GM10248 (cell line): Measurements from ENCODE around the gene TREM2.

ENCODE experiments used
- CTCF ChIA-PET: fragments of 300-600 bp; sonication (Branson Sonifier 250); formaldehyde crosslinking; extraction: SDS; loops from one replicate; lab custom pipeline; 2021; ENCODE audit warnings: antibody characterized with exemption; lab: Yijun Ruan, JAX
- POLR2A ChIA-PET: fragments of 350-650 bp; sonication (Branson Sonifier 250); formaldehyde crosslinking; extraction: SDS; loops from one replicate; lab custom pipeline; 2020; ENCODE audit warnings: antibody characterized with exemption; lab: Yijun Ruan, JAX
- DNase-seq: peaks from one replicate; pipeline ENCODE4 v3.0.0; 2012; ENCODE audit errors: extremely low spot score
- TF ChIP-seq, protein P1 (sequence below): IDR thresholded peaks from 2 replicates; pipeline ENCODE4 v1.5.1; 2012; ENCODE audit warnings: mild to moderate bottlenecking, low read depth; ENCODE audit errors: extremely low read depth, missing control alignments, control extremely low read depth

Gene TREM2

GRCh38 chr6:41186031-41186562, 23.2 kb upstream of the TREM2 start:
- TF ChIP-seq, protein P1, sequence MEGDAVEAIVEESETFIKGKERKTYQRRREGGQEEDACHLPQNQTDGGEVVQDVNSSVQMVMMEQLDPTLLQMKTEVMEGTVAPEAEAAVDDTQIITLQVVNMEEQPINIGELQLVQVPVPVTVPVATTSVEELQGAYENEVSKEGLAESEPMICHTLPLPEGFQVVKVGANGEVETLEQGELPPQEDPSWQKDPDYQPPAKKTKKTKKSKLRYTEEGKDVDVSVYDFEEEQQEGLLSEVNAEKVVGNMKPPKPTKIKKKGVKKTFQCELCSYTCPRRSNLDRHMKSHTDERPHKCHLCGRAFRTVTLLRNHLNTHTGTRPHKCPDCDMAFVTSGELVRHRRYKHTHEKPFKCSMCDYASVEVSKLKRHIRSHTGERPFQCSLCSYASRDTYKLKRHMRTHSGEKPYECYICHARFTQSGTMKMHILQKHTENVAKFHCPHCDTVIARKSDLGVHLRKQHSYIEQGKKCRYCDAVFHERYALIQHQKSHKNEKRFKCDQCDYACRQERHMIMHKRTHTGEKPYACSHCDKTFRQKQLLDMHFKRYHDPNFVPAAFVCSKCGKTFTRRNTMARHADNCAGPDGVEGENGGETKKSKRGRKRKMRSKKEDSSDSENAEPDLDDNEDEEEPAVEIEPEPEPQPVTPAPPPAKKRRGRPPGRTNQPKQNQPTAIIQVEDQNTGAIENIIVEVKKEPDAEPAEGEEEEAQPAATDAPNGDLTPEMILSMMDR, result no peak
- CTCF ChIA-PET, result interaction anchor here (0.7 to 2.5 kb wide), 4 partner anchors 15 to 133 kb away, joined by 3 to 5 read pairs (median 3); partner anchors contain the start of gene TREML2
- DNase-seq, result no peak
- POLR2A ChIA-PET, result no interaction called here

- CTCF ChIA-PET, result interaction anchor here (1.2 to 1.3 kb wide), 2 partner anchors 16 kb away, joined by 3 read pairs; partner anchors contain the start of gene TREML2
- no peak for DNase-seq
- TF ChIP-seq, protein P1, result no peak
- POLR2A ChIA-PET, result no interaction called here
Observed at GRCh38 chr6:41184761-41185160, 21.8 kb upstream of the TREM2 start.

DNA sequence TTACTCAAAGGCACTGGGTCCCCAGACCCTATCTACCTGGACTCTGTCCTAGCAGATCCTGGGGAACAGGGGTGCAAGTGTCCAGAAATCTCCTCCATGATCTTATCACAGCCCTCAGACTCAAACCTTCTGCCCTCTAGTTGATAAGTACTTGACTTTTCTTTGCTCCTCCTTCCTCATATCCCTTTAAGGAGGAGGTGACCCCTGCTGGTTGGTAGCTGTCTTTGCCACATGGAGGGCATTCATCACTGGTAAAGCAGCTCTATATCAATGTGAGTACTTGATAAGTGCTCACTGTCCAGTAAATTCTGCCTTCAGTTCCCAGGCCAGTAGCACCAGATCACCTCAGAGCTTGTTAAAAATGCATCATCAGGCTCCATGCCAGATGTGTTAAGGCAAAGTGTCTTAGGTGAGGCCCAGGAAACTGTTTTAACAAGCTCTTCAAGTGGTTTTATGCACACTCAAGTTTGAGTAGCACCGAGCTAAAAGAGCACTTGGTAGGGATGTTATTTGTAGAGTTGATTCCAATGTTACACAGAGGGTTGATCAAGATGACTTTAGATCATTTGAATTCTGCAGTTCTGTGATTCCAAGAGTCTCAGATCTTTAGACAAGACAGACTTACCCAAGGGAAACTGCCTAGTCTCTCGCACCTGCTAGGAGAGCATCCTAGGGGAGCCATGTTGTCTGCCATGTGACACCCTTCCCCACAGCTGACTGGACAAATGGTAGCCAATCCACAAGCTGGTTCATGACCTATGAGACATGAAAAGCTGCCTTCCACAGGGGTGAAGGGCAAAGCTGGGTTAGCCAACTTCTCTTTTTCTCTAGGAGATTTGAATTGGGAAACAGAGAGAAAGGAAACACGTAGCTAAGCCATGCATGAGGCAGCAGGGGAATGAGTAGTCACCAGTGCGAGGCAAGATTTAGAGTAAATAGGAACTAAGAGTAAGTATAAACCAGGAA, 19.4 kb upstream of the TREM2 start:
- TF ChIP-seq, protein P1, result peak; percentile 45
- peak; percentile 55 for DNase-seq
- POLR2A ChIA-PET, result no interaction called here
- CTCF ChIA-PET, result interaction anchor here (0.7 to 3.5 kb wide), 23 partner anchors 8 to 279 kb away, joined by 3 to 25 read pairs (median 4); partner anchors contain the start of genes NFYA, OARD1, TREML2 and TREML4

DNA sequence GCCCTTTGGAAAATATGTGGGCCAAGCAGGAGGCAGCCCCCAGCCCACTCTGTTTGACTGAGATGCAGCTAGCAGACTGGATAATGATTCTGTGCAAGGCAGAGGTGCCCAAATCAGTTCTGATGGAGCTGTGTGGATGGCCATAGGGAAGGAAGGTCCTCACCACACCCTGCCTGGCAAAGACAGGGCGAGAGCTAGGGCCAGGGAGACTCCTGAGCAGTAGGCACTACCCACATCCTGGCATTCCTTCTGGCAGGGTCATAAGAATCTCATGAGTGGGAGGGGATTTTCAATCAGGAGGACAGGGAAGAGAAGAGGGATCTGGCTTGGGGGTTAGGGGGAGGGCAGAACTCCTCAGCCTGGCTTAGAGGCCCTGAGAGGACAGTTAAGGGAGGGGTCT, 18.6 kb upstream of the TREM2 start:
- POLR2A ChIA-PET, result no interaction called here
- CTCF ChIA-PET, result interaction anchor here (0.9 to 3.5 kb wide), 12 partner anchors 9 to 138 kb away, joined by 3 to 25 read pairs (median 4); partner anchors contain the start of genes NFYA, OARD1, TREML2 and TREML4
- TF ChIP-seq, protein P1, result no peak
- DNase-seq, result no peak

DNA sequence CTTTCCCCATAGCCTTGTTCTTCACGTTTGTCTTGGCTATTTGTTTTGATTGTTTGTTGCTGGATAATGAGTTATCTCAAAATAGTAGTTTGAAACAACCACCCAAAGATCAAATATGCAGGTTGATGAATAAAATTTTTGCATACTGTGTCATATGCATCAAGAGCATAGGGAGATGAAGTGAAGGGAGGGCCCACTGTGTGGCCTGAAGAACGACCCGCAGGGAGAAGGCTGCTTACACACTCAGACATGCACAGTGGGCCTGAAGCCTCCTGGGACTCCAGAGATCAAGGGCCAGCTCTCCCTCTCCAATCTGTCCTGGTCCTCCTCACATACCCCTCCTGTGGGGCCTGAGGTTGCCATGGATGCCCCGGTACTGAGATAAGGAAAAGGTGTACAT, 16.2 kb upstream of the TREM2 start:
- POLR2A ChIA-PET, result no interaction called here
- TF ChIP-seq, protein P1, result no peak
- CTCF ChIA-PET, result no interaction called here
- no peak for DNase-seq

DNA sequence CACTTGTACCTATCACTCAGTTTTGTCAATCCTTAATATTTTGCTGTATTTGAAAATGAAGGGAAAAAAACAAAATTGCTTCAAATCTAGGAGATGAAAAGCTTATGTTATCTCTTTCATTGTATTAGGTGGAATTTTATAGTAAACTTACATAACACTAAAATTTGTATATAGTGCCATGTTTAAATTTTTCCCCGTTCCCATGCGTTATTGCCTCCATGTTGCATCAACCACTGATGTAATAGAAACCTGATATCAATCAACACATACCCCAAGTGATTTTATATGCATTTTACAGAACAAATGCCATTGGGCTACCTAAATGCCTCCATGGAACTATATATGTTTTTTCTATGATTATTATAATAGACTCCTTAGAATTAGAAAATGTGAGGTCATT, 14.8 kb upstream of the TREM2 start:
- ChIA-PET CTCF (interaction anchor here (1.0 to 1.6 kb wide), 3 partner anchors 13 to 142 kb away, joined by 3 to 5 read pairs (median 4); no protein-coding TSS in a partner anchor), POLR2A (no interaction called here)
- no peak for DNase-seq
- TF ChIP-seq, protein P1, result no peak
